GM12865 (cell line): ENCODE results near the gene FRMD3.

ENCODE experiments used
- DNase-seq: peaks from one replicate; pipeline ENCODE4 v3.0.0; 2010; ENCODE audit warnings: low read depth
- H3K4me3 ChIP-seq: 2 replicates; pipeline ENCODE4 v1.5.1; 2011; ENCODE audit warnings: mild to moderate bottlenecking, low read depth, low read length, control low read depth
- CTCF ChIP-seq: IDR thresholded peaks from 2 replicates; pipeline ENCODE4 v1.5.1; 2011; ENCODE audit warnings: low read length, control low read depth, low read depth, inconsistent platforms; ENCODE audit not compliant: insufficient read depth; ENCODE audit errors: missing control alignments

FRMD3 gene

DNA sequence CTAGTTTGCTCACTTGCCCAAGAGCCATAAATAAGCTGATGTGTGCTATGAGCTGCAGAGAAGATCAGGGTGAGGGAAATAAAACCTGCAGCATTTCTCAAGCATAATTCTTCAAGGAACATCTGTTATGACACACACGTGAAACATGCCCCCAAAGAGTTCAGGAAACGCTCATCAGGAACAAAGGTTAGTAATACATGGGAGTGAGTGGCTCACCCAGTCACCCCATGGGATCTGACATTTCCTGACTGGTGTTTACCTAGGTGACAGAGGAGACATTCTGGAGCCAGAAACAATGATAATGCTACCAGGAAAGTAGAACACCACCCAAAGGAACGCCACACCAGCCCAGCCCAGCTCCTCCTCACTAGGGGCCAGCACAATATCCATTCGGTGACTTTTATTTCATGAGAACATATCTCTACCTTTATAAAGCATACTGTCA, 66.0 kb downstream of the FRMD3 start:
- TF ChIP-seq CTCF, result no peak
- no peak for DNase-seq

DNA sequence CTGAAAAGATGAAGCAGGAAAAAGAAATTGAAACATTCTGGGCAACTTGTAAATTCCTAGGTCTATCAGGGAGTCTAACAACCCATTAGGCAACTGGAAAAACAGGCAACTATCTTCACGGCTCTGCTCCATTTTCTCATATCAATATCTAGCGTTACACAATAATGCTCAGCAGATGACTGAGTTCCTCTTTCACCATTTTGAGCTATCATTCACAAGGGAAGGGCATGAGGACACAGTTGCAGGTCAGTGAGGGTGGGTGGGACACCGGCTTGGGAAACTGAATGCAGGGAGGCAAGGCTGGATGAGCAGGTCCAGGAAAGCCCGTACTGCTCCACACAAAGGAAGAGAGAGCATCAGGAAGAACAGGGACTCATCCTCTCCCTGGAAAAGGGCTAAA, 67.0 kb downstream of the FRMD3 start:
- H3K4me3 ChIP-seq, result no peak overlapping the region
- TF ChIP-seq CTCF, result no peak
- DNase-seq, result no peak

More for the DNA sequence above, 66.0 kb downstream of the FRMD3 start:
- H3K4me3 ChIP-seq, result no peak overlapping the region

- H3K4me3 ChIP-seq, result no peak overlapping the region
- TF ChIP-seq CTCF, result no peak
- DNase-seq, result no peak
Measured at GRCh38 chr9:83469722-83470121, 68.5 kb downstream of the FRMD3 start.

GRCh38 chr9:83468821-83469220, 69.4 kb downstream of the FRMD3 start:
- no peak for TF ChIP-seq CTCF
- H3K4me3 ChIP-seq, result no peak overlapping the region
- no peak for DNase-seq

DNA sequence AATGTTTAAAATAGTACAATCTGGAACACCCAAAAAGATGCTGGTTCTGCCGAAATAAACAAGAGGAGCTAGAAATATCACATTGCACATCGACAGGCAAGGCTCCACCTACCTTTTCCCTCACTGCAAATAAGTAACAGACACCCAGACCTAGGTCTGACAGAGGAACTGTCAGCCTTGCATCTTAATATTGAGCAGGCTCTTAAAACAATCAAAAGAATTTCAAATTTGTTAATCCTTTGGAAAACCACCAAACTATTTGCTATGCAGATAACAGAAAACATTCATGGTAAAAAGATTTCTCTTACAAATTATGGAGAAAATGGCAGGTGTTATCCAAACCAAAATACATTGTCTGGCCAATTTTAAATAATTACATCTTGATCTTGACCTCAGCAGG, 71.3 kb downstream of the FRMD3 start:
- no peak for DNase-seq
- TF ChIP-seq CTCF, result no peak
- no peak overlapping the region for H3K4me3 ChIP-seq

- TF ChIP-seq CTCF, result no peak
- DNase-seq, result no peak
- H3K4me3 ChIP-seq, result no peak overlapping the region
Measured at GRCh38 chr9:83466351-83466750, 71.8 kb downstream of the FRMD3 start.

GRCh38 chr9:83459830-83460229, 78.4 kb downstream of the FRMD3 start:
- no peak overlapping the region for H3K4me3 ChIP-seq
- no peak for DNase-seq
- no peak for TF ChIP-seq CTCF
